ENCODE measurements around the gene MYPN.

GRCh38 chr10:68112837-68113236 is 3.5 kb downstream of the MYPN start:
- no peak for TF ChIP-seq L3MBTL2 (conservative IDR thresholded peaks at IDR 0.05)
- no peak for TF ChIP-seq TARDBP (IDR thresholded peaks at IDR 0.05)
- no peak for TF ChIP-seq NFRKB (IDR thresholded peaks at IDR 0.05)
- no peak for TF ChIP-seq BHLHE40 (IDR thresholded peaks at IDR 0.05; ENCODE audit: borderline replicate concordance)

All from HEK293T (cell line).